Neutrophil (primary cell): Measurements from ENCODE around the gene STX5.

ENCODE experiments used
- H3K27ac ChIP-seq: fragments of 200-600 bp; sonication (generic); 2 replicates; pipeline ENCODE4 v1.5.1; 2016; ENCODE audit warnings: mild to moderate bottlenecking, moderate library complexity
- H3K27me3 ChIP-seq: fragments of 200-600 bp; sonication (generic); 2 replicates; pipeline ENCODE4 v1.6.0; 2016; ENCODE audit warnings: mild to moderate bottlenecking
- H3K36me3 ChIP-seq: fragments of 200-600 bp; sonication (generic); 2 replicates; pipeline ENCODE4 v1.5.1; 2017
- H3K4me1 ChIP-seq, 2 experiments: fragments of 200-600 bp in 1 of 2; sonication (generic) in 1 of 2; 1 replicate in 1 of 2; 2 replicates in 1 of 2; pipeline versions ENCODE4 v1.5.1 to v1.6.1; 2013 to 2016; ENCODE audit warnings: low read depth in 1 of 2, low read length in 1 of 2, mild to moderate bottlenecking in 1 of 2, moderate library complexity in 1 of 2; ENCODE audit not compliant: control insufficient read depth in 1 of 2, insufficient read depth in 1 of 2
- H3K4me3 ChIP-seq, 2 experiments: fragments of 200-600 bp in 1 of 2; sonication (generic) in 1 of 2; 1 replicate in 1 of 2; 2 replicates in 1 of 2; pipeline ENCODE4 v1.5.1; 2013 to 2016; ENCODE audit warnings: low read depth in 1 of 2, low read length in 1 of 2, mild to moderate bottlenecking in 1 of 2, moderate library complexity in 1 of 2
- H3K9me3 ChIP-seq: fragments of 200-600 bp; sonication (generic); 2 replicates; pipeline ENCODE4 v1.5.1; 2016
- TF ChIP-seq, protein P1 (sequence below): fragments of 200-600 bp; sonication (generic); IDR thresholded peaks from 2 replicates; pipeline ENCODE4 v1.5.1; 2016; ENCODE audit warnings: antibody characterized with exemption

The STX5 gene, protein sequence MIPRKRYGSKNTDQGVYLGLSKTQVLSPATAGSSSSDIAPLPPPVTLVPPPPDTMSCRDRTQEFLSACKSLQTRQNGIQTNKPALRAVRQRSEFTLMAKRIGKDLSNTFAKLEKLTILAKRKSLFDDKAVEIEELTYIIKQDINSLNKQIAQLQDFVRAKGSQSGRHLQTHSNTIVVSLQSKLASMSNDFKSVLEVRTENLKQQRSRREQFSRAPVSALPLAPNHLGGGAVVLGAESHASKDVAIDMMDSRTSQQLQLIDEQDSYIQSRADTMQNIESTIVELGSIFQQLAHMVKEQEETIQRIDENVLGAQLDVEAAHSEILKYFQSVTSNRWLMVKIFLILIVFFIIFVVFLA

DNA sequence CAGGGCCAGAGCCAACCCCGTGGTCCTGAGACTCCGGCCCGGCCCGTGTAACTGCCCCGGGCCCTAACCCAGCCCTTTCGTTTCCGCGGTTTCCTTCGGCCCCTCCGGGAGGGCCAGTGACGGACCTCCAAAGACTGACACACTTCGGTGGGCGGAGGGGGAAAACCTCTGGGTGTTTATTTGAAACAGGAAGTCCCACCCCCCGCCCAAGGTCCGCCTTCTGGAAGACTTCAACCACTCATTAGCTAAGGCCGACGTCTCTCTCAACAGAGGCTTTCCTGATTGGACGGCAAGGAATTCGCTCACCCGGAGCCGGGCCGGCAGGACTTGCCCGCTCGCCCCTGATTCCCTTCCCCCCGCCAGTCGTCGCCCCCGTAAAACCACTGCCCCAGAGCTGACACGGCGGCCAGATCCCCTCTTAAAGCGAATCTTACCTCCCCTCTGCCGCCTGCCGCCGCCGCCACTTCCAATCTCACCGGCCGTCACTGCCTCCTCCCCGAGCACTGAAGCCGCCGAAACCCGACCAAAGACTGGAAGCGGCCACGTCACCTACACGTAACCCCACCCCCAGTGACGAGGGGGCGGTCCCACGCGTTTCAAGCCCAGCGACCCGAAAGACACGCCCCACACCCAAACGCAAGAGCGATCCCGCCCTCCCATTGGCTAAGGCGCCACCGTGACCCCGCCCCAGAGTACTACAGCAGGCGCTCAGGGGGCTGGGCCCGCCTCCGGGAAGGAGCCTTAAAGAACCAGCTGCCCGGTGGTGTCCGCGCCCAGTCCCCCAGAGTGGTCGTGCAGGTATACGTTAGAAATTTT lies at the start of gene STX5:
Gene STX5 (minus strand): TSS at position 532 of the 816 bp plus-strand sequence. CDS start 808 bp downstream, outside the sequence.
- H3K27ac ChIP-seq = peak within 1 kb of the TSS; percentile 97
- H3K4me1 ChIP-seq = peaks cover 25 to 27% of the 10 kb centered on the region in 2 experiments
- no peaks in the 10 kb centered on the region for H3K27me3 ChIP-seq
- peaks cover 23% of the 10 kb centered on the region for H3K36me3 ChIP-seq
- no peaks in the 10 kb centered on the region for H3K9me3 ChIP-seq
- TF ChIP-seq, protein P1, sequence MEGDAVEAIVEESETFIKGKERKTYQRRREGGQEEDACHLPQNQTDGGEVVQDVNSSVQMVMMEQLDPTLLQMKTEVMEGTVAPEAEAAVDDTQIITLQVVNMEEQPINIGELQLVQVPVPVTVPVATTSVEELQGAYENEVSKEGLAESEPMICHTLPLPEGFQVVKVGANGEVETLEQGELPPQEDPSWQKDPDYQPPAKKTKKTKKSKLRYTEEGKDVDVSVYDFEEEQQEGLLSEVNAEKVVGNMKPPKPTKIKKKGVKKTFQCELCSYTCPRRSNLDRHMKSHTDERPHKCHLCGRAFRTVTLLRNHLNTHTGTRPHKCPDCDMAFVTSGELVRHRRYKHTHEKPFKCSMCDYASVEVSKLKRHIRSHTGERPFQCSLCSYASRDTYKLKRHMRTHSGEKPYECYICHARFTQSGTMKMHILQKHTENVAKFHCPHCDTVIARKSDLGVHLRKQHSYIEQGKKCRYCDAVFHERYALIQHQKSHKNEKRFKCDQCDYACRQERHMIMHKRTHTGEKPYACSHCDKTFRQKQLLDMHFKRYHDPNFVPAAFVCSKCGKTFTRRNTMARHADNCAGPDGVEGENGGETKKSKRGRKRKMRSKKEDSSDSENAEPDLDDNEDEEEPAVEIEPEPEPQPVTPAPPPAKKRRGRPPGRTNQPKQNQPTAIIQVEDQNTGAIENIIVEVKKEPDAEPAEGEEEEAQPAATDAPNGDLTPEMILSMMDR = peak; percentile 35
- peak within 1 kb of the TSS; percentile 77 to 97 for H3K4me3 ChIP-seq

DNA sequence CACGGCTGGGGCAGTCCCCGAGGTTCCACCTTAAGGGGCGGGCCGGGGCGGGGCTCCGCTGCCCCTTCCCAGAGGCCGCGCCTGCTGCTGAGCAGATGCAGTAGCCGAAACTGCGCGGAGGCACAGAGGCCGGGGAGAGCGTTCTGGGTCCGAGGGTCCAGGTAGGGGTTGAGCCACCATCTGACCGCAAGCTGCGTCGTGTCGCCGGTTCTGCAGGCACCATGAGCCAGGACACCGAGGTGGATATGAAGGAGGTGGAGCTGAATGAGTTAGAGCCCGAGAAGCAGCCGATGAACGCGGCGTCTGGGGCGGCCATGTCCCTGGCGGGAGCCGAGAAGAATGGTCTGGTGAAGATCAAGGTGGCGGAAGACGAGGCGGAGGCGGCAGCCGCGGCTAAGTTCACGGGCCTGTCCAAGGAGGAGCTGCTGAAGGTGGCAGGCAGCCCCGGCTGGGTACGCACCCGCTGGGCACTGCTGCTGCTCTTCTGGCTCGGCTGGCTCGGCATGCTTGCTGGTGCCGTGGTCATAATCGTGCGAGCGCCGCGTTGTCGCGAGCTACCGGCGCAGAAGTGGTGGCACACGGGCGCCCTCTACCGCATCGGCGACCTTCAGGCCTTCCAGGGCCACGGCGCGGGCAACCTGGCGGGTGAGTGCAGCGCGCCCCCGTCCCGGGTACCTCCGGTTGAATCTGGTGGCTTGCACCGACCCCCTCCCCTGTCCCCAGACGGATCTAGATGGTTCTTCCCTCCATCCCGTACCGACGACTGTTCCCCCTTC lies 49.1 kb upstream of the STX5 start, which contains the start of gene SLC3A2:
Gene SLC3A2 (plus strand): TSS at position 94 of the 776 bp plus-strand sequence. CDS start 128 bp downstream, at position 222.
- peaks cover 27% of the 10 kb centered on the region for H3K36me3 ChIP-seq
- H3K4me1 ChIP-seq = peaks cover 24 to 28% of the 10 kb centered on the region in 2 experiments
- TF ChIP-seq, protein P1 = peak; percentile 89
- peak within 1 kb of the TSS; percentile 89 for H3K27ac ChIP-seq
- H3K4me3 ChIP-seq = peak within 1 kb of the TSS; percentile 76 to 90
- no peaks in the 10 kb centered on the region for H3K27me3 ChIP-seq
- no peaks in the 10 kb centered on the region for H3K9me3 ChIP-seq

DNA sequence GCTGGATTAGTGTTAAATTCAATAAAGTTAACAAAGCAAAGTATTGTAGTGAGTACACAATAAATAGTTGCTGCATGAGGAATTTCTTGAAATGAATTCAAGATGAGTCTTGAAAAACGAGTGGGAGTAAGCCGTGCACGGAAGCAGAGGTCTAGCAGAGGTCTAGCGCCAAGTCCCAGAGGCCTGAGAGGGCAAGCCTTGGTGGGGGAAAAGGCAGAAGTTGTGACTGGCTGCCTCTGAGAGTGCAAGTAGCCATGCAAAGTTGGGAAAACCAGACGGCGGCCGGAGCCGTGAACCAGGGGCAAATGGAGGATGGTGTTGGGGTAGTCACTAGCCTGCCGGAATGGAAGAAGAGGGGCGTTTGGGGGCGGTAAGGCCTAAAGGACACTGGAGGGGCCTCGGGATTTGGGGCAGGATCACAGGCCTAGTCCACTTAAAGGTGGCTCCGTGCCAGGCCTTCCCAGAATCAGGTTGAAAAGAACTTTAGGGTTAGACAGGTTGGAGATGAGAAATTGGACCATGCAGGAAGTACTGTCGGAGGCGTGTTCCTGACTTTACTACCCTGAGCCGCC lies 48.5 kb upstream of the STX5 start:
- Histone ChIP-seq H3K27me3 (no peaks in the 10 kb centered on the region), H3K4me1 (peaks cover 24 to 28% of the 10 kb centered on the region in 2 experiments), H3K36me3 (peaks cover 20% of the 10 kb centered on the region), H3K27ac (peak overlapping the region; percentile 89), H3K4me3 (peak overlapping the region; percentile 76 to 90), H3K9me3 (no peaks in the 10 kb centered on the region)
- TF ChIP-seq, protein P1 = no peak

DNA sequence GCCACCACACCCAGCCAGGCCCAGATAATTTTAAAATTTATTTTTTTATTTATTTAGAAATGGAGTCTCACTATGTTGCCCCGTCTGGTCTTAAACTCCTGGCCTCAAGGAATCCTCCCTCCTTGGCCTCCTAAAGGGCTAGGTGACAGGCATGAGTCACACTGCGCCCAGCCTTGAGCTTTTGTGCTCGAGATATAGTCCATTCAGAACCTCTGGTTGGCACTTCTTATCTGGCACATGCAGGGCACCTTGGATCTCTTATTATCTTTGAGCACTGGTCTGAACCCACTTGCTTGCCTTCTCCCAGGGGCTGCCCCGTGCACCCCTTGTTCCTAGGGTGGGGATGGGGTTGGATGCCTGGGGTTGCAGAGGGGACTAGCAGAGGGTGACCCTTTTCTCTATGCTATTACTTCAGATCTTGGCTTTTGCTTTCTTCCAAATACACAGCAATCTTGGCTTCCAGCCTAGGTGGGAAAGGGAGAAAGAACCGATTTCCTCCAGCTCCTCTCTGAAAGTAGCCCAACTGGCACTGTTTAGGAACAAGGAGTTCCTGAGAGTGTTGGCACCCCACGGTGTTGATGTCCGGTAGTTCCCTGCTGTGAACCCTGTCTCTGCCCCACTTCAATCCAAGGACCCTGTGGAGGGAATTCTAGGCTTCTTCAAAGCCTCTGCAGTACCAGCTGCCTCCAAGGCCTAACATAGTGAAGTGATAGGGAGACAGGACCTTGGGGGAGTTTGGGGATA lies 47.6 kb upstream of the STX5 start:
- TF ChIP-seq, protein P1 = no peak
- peak overlapping the region; percentile 89 for H3K27ac ChIP-seq
- H3K9me3 ChIP-seq = no peaks in the 10 kb centered on the region
- peaks cover 12% of the 10 kb centered on the region for H3K36me3 ChIP-seq
- H3K27me3 ChIP-seq = no peaks in the 10 kb centered on the region
- peaks cover 24 to 28% of the 10 kb centered on the region in 2 experiments for H3K4me1 ChIP-seq
- no peak overlapping the region for H3K4me3 ChIP-seq
